ENCODE measurements around the gene NTN1. TPM values are rescaled to one million over a fixed set of nuclear protein-coding genes. Genes with fewer than 3 reads are reported as not detected.

Gene NTN1
- total RNA-seq, 1 experiment from 2014 or later, result 1.2 TPM

DNA sequence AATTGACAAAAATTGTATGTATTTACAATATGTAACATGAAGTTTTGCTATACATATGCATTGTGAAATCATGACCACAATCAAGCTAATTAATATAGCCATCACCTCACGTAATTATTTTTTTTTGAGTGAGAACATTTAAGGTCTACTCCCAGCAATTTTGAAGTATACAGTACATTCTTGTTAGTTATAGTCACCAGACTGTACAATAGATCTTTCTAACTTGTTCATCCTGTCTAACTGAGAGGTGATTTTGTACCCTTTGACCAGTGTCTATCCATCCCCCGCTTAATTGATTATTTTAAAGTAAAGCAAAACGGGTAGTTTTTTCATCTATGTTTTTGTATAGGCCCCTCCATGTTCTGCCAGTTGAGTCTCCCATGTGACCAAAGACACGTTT, 30.3 kb downstream of the NTN1 start:
- no peak overlapping the region for H3K27ac ChIP-seq (ENCODE audit: insufficient read length, low read depth, low read length)
- H3K18ac ChIP-seq (ENCODE audit: insufficient read length, low read depth, low read length), result no peak overlapping the region
- no peak overlapping the region for H2BK5ac ChIP-seq (ENCODE audit: insufficient read length, low read length)
- no peak overlapping the region for H2BK15ac ChIP-seq (ENCODE audit: low read depth, low read length)
- no peak overlapping the region for H3T11ph ChIP-seq (ENCODE audit: low read length)
- H2BK12ac ChIP-seq (ENCODE audit: insufficient read length, low read depth, low read length), result no peak overlapping the region
- no peak overlapping the region for H3K9ac ChIP-seq (ENCODE audit: extremely low read depth, insufficient read length, low read length)
- Mint-ChIP-seq H3K4me1 (peaks cover 45 to 46% of the 10 kb centered on the region in 2 experiments), H3K4me3 (no peak overlapping the region), H3K36me3 (ENCODE audit: insufficient read depth in 1 of 3, low read depth in 3 of 3) (peaks cover 8 to 22% (median 8%) of the 10 kb centered on the region in 3 experiments; a peak in 6 of 7 replicates), H3K9me3 (peaks cover 18 to 20% of the 10 kb centered on the region in 2 experiments), H3K27me3 (ENCODE audit: low read depth) (peaks cover 61% of the 10 kb centered on the region), H3K27ac (0 out of 7 replicates have a peak overlapping the region, but pooled peaks of 1 of the 3 experiments have one; percentile 47)
- H3K23ac ChIP-seq (ENCODE audit: insufficient read length, low read depth, low read length), result no peak overlapping the region
- H2BK120ac ChIP-seq (ENCODE audit: low read depth, low read length, poor library complexity, severe bottlenecking), result no peak overlapping the region
- H2AFZ ChIP-seq (ENCODE audit: low read length), result no peak overlapping the region
- no peak overlapping the region for H4K91ac ChIP-seq (ENCODE audit: insufficient read length, low read depth, low read length)
- H3K14ac ChIP-seq (ENCODE audit: insufficient read depth, low read length), result no peak overlapping the region
- no peaks in the 10 kb centered on the region for H3K23me2 ChIP-seq (ENCODE audit: insufficient read length, low read depth, low read length, poor library complexity, severe bottlenecking)
- no peak overlapping the region for H4K5ac ChIP-seq (ENCODE audit: insufficient read length, low read depth, low read length)
- H2BK20ac ChIP-seq (ENCODE audit: low read depth, low read length, poor library complexity, severe bottlenecking), result no peak overlapping the region
- DNase-seq, result no peak
- TF ChIP-seq, protein P1, sequence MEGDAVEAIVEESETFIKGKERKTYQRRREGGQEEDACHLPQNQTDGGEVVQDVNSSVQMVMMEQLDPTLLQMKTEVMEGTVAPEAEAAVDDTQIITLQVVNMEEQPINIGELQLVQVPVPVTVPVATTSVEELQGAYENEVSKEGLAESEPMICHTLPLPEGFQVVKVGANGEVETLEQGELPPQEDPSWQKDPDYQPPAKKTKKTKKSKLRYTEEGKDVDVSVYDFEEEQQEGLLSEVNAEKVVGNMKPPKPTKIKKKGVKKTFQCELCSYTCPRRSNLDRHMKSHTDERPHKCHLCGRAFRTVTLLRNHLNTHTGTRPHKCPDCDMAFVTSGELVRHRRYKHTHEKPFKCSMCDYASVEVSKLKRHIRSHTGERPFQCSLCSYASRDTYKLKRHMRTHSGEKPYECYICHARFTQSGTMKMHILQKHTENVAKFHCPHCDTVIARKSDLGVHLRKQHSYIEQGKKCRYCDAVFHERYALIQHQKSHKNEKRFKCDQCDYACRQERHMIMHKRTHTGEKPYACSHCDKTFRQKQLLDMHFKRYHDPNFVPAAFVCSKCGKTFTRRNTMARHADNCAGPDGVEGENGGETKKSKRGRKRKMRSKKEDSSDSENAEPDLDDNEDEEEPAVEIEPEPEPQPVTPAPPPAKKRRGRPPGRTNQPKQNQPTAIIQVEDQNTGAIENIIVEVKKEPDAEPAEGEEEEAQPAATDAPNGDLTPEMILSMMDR (conservative IDR thresholded peaks at IDR 0.05), result no peak
- H3K4ac ChIP-seq (ENCODE audit: low read depth, low read length), result no peak overlapping the region
- no peak overlapping the region for H3K4me2 ChIP-seq (ENCODE audit: insufficient read depth, insufficient read length, low read length)
- no peaks in the 10 kb centered on the region for H3K79me1 ChIP-seq (ENCODE audit: insufficient read depth, low read depth, low read length, poor library complexity, severe bottlenecking)
- no peaks in the 10 kb centered on the region for H4K20me1 ChIP-seq (ENCODE audit: control insufficient read depth, insufficient read depth, insufficient read length)
- H3K9me3 ChIP-seq (ENCODE audit: control insufficient read depth, low read depth, low read length), result no peaks in the 10 kb centered on the region
- peaks cover 14% of the 10 kb centered on the region; the same call in 1 of the 2 replicates for H3K27me3 ChIP-seq (ENCODE audit: insufficient read depth, low read length)
- H2AK5ac ChIP-seq (ENCODE audit: insufficient read length, low read length), result no peak overlapping the region
- H4K8ac ChIP-seq (replicated peaks; ENCODE audit: insufficient read length, low read depth, low read length), result no peak overlapping the region
- H3K56ac ChIP-seq (ENCODE audit: insufficient read length, low read depth, low read length), result no peak overlapping the region
- no CpG with 5 or more reads among the region's 4 CpGs for WGBS (ENCODE audit: extremely low coverage, insufficient read length, low lambda C conversion rate)
- H3K79me2 ChIP-seq (ENCODE audit: insufficient read depth, low read length), result no peaks in the 10 kb centered on the region
- H3K4me1 ChIP-seq (ENCODE audit: insufficient read depth, low read length), result peaks cover 11% of the 10 kb centered on the region; the same call in 1 of the 2 replicates
